ENCODE data around the gene SPATA13.

Gene SPATA13

DNA sequence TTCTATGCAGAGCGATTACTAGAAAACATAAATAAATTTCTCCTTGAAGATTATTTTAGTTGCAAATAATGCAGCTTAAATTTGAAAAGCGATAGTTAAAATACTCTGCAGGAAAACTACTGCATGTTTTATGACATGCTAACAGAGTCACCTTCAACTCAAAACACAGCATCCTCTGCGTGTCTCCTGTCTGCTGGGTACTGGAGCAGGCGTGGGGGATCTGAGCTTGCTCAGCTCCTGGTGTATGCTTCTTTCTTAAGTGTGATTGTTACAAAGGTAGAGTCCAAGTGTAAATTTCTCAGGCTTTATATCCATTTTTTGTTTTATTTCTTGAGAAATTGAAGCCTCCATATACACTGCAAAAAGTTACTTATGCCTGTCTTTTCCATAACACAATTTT is 15.3 kb downstream of the SPATA13 start:
- H3K4me3 ChIP-seq (ENCODE audit: low read depth, low read length), result no peak overlapping the region
- TF ChIP-seq, protein P1, sequence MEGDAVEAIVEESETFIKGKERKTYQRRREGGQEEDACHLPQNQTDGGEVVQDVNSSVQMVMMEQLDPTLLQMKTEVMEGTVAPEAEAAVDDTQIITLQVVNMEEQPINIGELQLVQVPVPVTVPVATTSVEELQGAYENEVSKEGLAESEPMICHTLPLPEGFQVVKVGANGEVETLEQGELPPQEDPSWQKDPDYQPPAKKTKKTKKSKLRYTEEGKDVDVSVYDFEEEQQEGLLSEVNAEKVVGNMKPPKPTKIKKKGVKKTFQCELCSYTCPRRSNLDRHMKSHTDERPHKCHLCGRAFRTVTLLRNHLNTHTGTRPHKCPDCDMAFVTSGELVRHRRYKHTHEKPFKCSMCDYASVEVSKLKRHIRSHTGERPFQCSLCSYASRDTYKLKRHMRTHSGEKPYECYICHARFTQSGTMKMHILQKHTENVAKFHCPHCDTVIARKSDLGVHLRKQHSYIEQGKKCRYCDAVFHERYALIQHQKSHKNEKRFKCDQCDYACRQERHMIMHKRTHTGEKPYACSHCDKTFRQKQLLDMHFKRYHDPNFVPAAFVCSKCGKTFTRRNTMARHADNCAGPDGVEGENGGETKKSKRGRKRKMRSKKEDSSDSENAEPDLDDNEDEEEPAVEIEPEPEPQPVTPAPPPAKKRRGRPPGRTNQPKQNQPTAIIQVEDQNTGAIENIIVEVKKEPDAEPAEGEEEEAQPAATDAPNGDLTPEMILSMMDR (IDR thresholded peaks at IDR 0.05; ENCODE audit: low read depth, low read length, missing control alignments), result no peak
- no peak for DNase-seq (ENCODE audit: low read depth)

DNA sequence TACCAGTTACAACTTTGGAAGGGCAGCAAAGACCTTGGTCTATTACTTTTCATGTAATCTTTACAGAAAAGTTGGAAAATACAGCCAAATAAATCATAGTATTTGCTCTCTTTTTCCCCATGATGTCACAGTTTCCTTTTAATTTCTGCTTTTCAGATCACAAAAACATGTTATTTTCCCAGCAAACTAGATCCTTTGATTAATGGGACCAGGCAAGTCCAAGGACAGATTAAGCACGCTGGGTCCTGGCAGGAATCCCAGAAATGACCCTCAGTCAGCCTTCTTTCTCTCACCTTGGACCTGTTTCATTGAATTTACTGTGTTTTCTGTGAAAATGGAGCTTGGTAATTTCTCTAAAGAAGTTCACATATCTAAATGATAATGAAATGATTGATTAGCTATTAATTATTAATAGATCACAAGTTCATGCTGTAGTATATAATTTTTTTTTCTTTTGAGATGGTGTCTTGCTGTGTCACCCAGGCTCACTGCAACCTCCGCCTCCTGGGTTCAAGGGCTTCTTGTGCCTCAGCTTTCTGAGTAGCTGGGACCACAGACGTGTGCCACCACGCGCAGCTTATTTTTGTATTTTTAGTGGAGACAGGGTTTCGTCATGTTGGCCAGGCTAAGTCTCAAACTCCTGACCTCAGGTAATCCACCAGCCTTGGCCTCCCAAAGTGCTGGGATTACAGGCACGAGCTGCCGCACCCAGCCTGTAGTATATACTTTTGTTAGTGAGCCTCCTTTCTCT is 16.0 kb downstream of the SPATA13 start:
- no peak overlapping the region for H3K4me3 ChIP-seq (ENCODE audit: low read depth, low read length)
- TF ChIP-seq, protein P1 (IDR thresholded peaks at IDR 0.05; ENCODE audit: low read depth, low read length, missing control alignments), result no peak
- DNase-seq (ENCODE audit: low read depth), result no peak

DNA sequence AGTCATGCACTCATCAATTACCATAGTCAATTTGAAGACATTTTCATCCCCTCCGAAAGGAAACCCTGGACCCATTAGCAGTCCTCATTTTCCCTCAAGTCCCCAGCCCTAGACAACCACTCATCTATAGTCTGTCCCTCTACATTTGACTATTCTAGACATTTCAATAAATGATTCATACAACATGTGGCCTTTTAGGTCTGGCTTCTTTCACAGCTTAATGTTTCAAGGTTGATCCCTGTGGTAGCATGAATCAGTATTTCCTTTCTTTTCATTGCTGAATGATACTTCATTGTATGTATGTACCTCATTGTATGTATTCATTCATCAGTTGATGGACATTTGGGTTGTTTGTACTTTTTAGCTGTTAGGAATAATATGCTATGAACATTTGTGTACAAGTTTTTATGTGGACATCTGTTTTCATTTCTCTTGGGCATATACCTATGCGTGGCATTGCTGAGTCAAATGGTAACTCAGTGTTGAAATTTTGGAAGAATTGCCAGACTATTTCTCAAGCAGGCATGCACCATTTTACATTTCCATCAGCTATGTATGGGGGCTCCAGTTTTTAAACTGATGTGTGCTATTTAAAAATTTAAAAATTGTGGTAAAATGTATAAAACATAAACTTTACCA is 18.4 kb downstream of the SPATA13 start:
- no peak overlapping the region for H3K4me3 ChIP-seq (ENCODE audit: low read depth, low read length)
- no peak for DNase-seq (ENCODE audit: low read depth)
- TF ChIP-seq, protein P1 (IDR thresholded peaks at IDR 0.05; ENCODE audit: low read depth, low read length, missing control alignments), result no peak

DNA sequence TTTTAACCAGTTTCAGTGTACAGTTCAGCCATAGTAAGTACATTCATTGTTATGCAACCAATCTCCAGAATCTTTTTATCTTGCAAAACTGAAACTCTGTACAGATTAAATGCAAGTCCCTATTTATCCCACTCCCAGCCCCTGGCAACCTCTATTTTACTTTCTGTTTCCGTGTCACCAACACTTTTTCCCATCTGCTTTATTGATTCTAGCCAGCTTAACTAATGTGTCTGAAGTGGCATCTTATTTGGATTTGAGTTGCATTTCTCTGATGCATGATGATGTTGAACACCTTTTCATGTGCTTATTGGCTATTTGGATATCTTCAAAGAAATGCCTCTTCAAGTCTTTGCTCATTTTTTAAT is 18.9 kb downstream of the SPATA13 start:
- no peak for DNase-seq (ENCODE audit: low read depth)
- TF ChIP-seq, protein P1 (IDR thresholded peaks at IDR 0.05; ENCODE audit: low read depth, low read length, missing control alignments), result no peak
- no peak overlapping the region for H3K4me3 ChIP-seq (ENCODE audit: low read depth, low read length)

DNA sequence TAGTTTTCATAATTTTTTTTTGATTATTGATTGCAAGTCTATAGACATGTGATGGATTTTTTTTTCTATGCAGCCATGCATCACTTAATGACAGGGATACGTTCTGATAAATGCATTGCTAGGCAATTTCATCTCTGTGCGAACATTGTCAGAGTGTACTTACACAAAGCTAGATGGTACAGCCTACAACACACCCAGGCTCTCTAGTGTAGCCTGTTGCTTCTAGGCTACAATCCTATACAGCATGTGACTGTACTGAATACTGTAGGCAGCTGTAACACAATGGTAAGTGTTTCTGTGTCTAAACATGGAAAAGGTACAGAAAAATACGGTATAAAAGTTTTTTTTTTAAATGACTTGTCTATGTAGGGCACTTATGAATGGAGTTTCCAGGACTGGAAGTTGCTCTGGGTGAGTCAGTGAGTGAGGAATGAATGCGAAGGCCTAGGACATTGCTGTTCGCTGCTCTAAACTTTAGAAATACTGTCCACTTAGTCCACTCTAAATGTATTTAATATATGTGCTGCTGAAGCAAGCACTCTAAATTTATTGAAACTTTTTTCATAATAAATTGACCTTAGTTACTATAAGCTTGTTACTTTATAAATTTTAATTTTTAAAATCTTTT is 20.3 kb downstream of the SPATA13 start:
- no peak for DNase-seq (ENCODE audit: low read depth)
- TF ChIP-seq, protein P1 (IDR thresholded peaks at IDR 0.05; ENCODE audit: low read depth, low read length, missing control alignments), result no peak
- no peak overlapping the region for H3K4me3 ChIP-seq (ENCODE audit: low read depth, low read length)

DNA sequence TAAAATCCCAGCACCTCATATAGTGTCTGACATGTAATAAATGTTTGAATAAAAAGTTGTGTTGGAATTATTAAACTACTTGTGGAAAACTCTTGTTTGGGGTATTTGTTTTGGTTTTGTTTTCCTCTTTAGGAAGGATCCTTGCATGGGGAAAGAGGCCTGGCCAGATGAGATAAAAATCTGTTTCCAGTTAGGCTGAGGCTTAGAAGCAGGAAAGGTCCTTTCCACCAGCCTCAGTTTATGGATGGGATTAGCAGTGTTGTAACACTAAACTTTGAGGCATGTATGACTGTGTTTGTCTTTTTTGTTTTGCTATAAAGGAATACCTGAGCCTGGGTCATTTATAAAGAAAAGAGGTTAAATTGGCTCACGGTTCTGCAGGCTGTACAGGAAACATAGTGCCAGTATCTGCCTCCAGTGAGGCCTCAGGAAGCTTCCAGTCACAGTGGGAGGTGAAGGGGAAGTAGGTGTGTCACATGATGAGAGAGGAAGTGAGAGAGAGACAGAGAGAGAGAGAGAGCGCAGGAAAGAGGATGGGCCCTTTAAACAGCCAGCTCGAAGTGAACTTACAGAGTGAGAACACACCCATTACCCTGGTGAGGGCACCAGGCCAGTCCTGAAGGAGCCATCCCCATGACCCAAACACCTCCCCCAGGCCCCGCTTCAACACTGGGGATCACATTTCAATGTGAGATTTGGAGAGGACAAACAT is 21.6 kb downstream of the SPATA13 start:
- DNase-seq (ENCODE audit: low read depth), result no peak
- TF ChIP-seq, protein P1 (IDR thresholded peaks at IDR 0.05; ENCODE audit: low read depth, low read length, missing control alignments), result no peak

More for the DNA sequence above, 21.6 kb downstream of the SPATA13 start:
- no peak overlapping the region for H3K4me3 ChIP-seq (ENCODE audit: low read depth, low read length)
